CD14-positive monocyte (primary cell): ENCODE data around the gene PSD4. TPM values are rescaled to one million over a fixed set of nuclear protein-coding genes. Genes with fewer than 3 reads are reported as not detected.

ENCODE experiments used
- DNase-seq, 3 donors: peaks; one replicate each; pipeline ENCODE4 v3.0.0-alpha.2; 2011 to 2022
- H2AFZ ChIP-seq: 2 replicates; pipeline ENCODE4 v1.6.0; 2012; ENCODE audit warnings: mild to moderate bottlenecking, low read depth, low read length, inconsistent platforms; ENCODE audit not compliant: insufficient read depth, poor library complexity, severe bottlenecking
- H3K27ac ChIP-seq, 2 donors: 1 replicate in 1 of 2; 2 replicates in 1 of 2; pipeline ENCODE4 v1.5.1; 2012 to 2013; ENCODE audit warnings: low read length in 2 of 2, control low read depth in 1 of 2, inconsistent platforms in 1 of 2, low read depth in 1 of 2, mild to moderate bottlenecking in 1 of 2
- H3K27me3 ChIP-seq, 2 donors: one replicate each; pipeline versions ENCODE4 v1.6.0 to v1.6.1; 2011 to 2013; ENCODE audit warnings: low read length in 2 of 2; ENCODE audit not compliant: control insufficient read depth in 2 of 2, insufficient read depth in 2 of 2
- H3K36me3 ChIP-seq, 2 donors: replicated peaks in 1 of 2; 1 replicate in 1 of 2; 2 replicates in 1 of 2; pipeline versions ENCODE4 v1.5.1 to v1.6.1; 2012 to 2013; ENCODE audit warnings: low read length in 2 of 2, control low read depth in 1 of 2, inconsistent platforms in 1 of 2, mild to moderate bottlenecking in 1 of 2; ENCODE audit not compliant: insufficient read depth in 2 of 2, control insufficient read depth in 1 of 2
- H3K4me1 ChIP-seq, 2 donors: 1 replicate in 1 of 2; 2 replicates in 1 of 2; pipeline versions ENCODE4 v1.5.1 to v1.6.1; 2012 to 2013; ENCODE audit warnings: low read length in 2 of 2, control low read depth in 1 of 2, inconsistent platforms in 1 of 2, mild to moderate bottlenecking in 1 of 2, moderate library complexity in 1 of 2; ENCODE audit not compliant: insufficient read depth in 2 of 2, control insufficient read depth in 1 of 2
- H3K4me2 ChIP-seq: replicated peaks from 2 replicates; pipeline ENCODE3; 2012; ENCODE audit warnings: low read length, moderate library complexity, mild to moderate bottlenecking; ENCODE audit not compliant: poor library complexity, severe bottlenecking; ENCODE audit errors: extremely low read depth
- H3K4me3 ChIP-seq, 3 experiments: fragments of 200-600 bp in 1 of 3; sonication (generic) in 1 of 3; replicated peaks in 1 of 3; 1 replicate in 2 of 3; 2 replicates in 1 of 3; pipeline ENCODE4 v1.5.1; 2011 to 2013; ENCODE audit warnings: low read length in 3 of 3, mild to moderate bottlenecking in 3 of 3, control low read depth in 2 of 3, low read depth in 2 of 3, inconsistent platforms in 1 of 3, moderate library complexity in 1 of 3
- H3K79me2 ChIP-seq: 2 replicates; pipeline ENCODE4 v1.6.0; 2012; ENCODE audit warnings: mild to moderate bottlenecking, control low read depth, inconsistent platforms, low read length, moderate library complexity; ENCODE audit not compliant: insufficient read depth
- H3K9ac ChIP-seq: 2 replicates; pipeline ENCODE4 v1.6.0; 2017; ENCODE audit warnings: low read length, mild to moderate bottlenecking; ENCODE audit not compliant: insufficient read depth, poor library complexity, severe bottlenecking
- H3K9me3 ChIP-seq, 2 donors: replicated peaks in 1 of 2; 1 replicate in 1 of 2; 2 replicates in 1 of 2; pipeline versions ENCODE4 v1.5.1 to v1.6.1; 2012 to 2013; ENCODE audit warnings: low read length in 2 of 2, control low read depth in 1 of 2; ENCODE audit not compliant: control insufficient read depth in 1 of 2, insufficient read depth in 1 of 2
- H4K20me1 ChIP-seq: 2 replicates; pipeline ENCODE4 v1.6.0; 2012; ENCODE audit warnings: mild to moderate bottlenecking, low read length, control low read depth, moderate library complexity; ENCODE audit not compliant: insufficient read depth
- H3K27ac Mint-ChIP-seq, 7 donors: one replicate each; pipeline ENCODE4 v1.8.0; 2020; ENCODE audit warnings: mild to moderate bottlenecking in 7 of 7, mixed read lengths in 7 of 7, moderate library complexity in 6 of 7, inconsistent platforms in 2 of 7
- H3K27me3 Mint-ChIP-seq, 3 donors: one replicate each; pipeline ENCODE4 v1.8.0; 2021 to 2022; ENCODE audit warnings: low read depth in 3 of 3, mild to moderate bottlenecking in 3 of 3, mixed read lengths in 3 of 3, moderate library complexity in 3 of 3, inconsistent platforms in 1 of 3
- H3K36me3 Mint-ChIP-seq, 2 donors: one replicate each; pipeline ENCODE4 v1.8.0; 2020; ENCODE audit warnings: mixed read lengths in 2 of 2, inconsistent platforms in 1 of 2, mild to moderate bottlenecking in 1 of 2
- H3K4me1 Mint-ChIP-seq: one replicate; pipeline ENCODE4 v1.8.0; 2020; ENCODE audit warnings: mild to moderate bottlenecking, mixed read lengths
- H3K4me3 Mint-ChIP-seq, 2 donors: one replicate each; pipeline ENCODE4 v1.8.0; 2020; ENCODE audit warnings: mild to moderate bottlenecking in 2 of 2, mixed read lengths in 2 of 2, moderate library complexity in 1 of 2
- H3K9me3 Mint-ChIP-seq, 7 donors: one replicate each; pipeline ENCODE4 v1.8.0; 2020 to 2022; ENCODE audit warnings: mixed read lengths in 7 of 7, mild to moderate bottlenecking in 6 of 7, moderate library complexity in 6 of 7, inconsistent platforms in 2 of 7
- CTCF ChIP-seq: fragments of 200-600 bp; IDR thresholded peaks from one replicate; pipeline ENCODE4 v1.8.0; 2022; ENCODE audit warnings: antibody characterized with exemption, mild to moderate bottlenecking
- WGBS: methylation state at CpG from one replicate; pipeline ENCODE4 v1.1.5; 2013; ENCODE audit warnings: missing lambda C conversion rate; ENCODE audit not compliant: insufficient coverage; 5-methylcytosine and 5-hydroxymethylcytosine counted together
- intact Hi-C, 2 donors: fragments of 100-400 bp; cut with micrococcal nuclease; formaldehyde crosslinking; loops; one replicate each; pipeline versions ENCODE4 v1.15.0 to v1.15.1; 2023
- polyA plus RNA-seq, 3 donors: library from polyadenylated mRNA; depleted of rRNA in 1 of 3; unstranded in 2 of 3; stranded (reverse) in 1 of 3; fragments of 300-500 nt in 2 of 3; fragments of >200 nt in 1 of 3; fragmentation: Illumina TruSeq in 2 of 3; gene quantifications; 1 replicate in 2 of 3; 2 replicates in 1 of 3; pipeline ENCODE4 v1.2.3, GENCODE V29; 2012 to 2021

Gene PSD4
- polyA plus RNA-seq, 3 donors = 11.0 to 47.0 (median 18.2) TPM

- no peaks in the 10 kb centered on the region for H3K79me2 ChIP-seq
- no peak overlapping the region for H2AFZ ChIP-seq
- H4K20me1 ChIP-seq = no peaks in the 10 kb centered on the region
- WGBS = no CpG with 5 or more reads among the region's 3 CpGs
- Mint-ChIP-seq H3K36me3 (peaks cover 0 to 3% of the 10 kb centered on the region in 2 donors), H3K4me1 (peaks cover 41% of the 10 kb centered on the region), H3K27me3 (peaks cover 0 to 4% (median 0%) of the 10 kb centered on the region in 3 donors), H3K9me3 (peaks cover 0 to 2% (median 0%) of the 10 kb centered on the region in 7 donors), H3K27ac (peak overlapping the region in 3 of 7 donors; percentile 8 to 72 (median 36)), H3K4me3 (no peak overlapping the region)
- no peak overlapping the region for H3K27ac ChIP-seq
- no peak overlapping the region for H3K9ac ChIP-seq
- no peaks in the 10 kb centered on the region for H3K9me3 ChIP-seq
- intact Hi-C loops = no loop called here
- H3K27me3 ChIP-seq = no peaks in the 10 kb centered on the region
- H3K4me3 ChIP-seq = no peak overlapping the region
- no peak for TF ChIP-seq CTCF
- DNase-seq = no peak
- peaks cover 21 to 24% of the 10 kb centered on the region in 2 donors for H3K4me1 ChIP-seq
- no peaks in the 10 kb centered on the region for H3K36me3 ChIP-seq
- no peak overlapping the region for H3K4me2 ChIP-seq
Observed at GRCh38 chr2:113229795-113230194, 56.0 kb downstream of the PSD4 start.

- H3K27ac Mint-ChIP-seq = no peak overlapping the region
- H3K9ac ChIP-seq = no peak overlapping the region
- H3K9me3 Mint-ChIP-seq = peaks cover 0 to 7% (median 0%) of the 10 kb centered on the region in 7 donors
- no peaks in the 10 kb centered on the region for H3K27me3 ChIP-seq
- no peaks in the 10 kb centered on the region for H3K79me2 ChIP-seq
- H3K27me3 Mint-ChIP-seq = peaks cover 0 to 4% (median 0%) of the 10 kb centered on the region in 3 donors
- intact Hi-C loops = no loop called here
- no peaks in the 10 kb centered on the region for H4K20me1 ChIP-seq
- H2AFZ ChIP-seq = no peak overlapping the region
- H3K36me3 Mint-ChIP-seq = peaks cover 0 to 3% of the 10 kb centered on the region in 2 donors
- peaks cover 0 to 2% of the 10 kb centered on the region in 2 donors for H3K9me3 ChIP-seq
- peaks cover 21 to 24% of the 10 kb centered on the region in 2 donors for H3K4me1 ChIP-seq
- peaks cover 42% of the 10 kb centered on the region for H3K4me1 Mint-ChIP-seq
- H3K4me3 Mint-ChIP-seq = no peak overlapping the region
- no peaks in the 10 kb centered on the region for H3K36me3 ChIP-seq
- no peak for DNase-seq
- no peak overlapping the region for H3K27ac ChIP-seq
- no peak for TF ChIP-seq CTCF
- H3K4me3 ChIP-seq = no peak overlapping the region
- H3K4me2 ChIP-seq = no peak overlapping the region
- WGBS = 13% methylated on average over 3 of the region's 6 CpGs
Observed at GRCh38 chr2:113230531-113230930, 56.8 kb downstream of the PSD4 start.
